MG63 (cell line): ENCODE measurements around the gene MSX1. TPM values are rescaled to one million over a fixed set of nuclear protein-coding genes. Genes with fewer than 3 reads are reported as not detected.
A peak's percentile ranks its signal among the peaks of the same experiment; 100 is the strongest.

ENCODE experiments used
- DNase-seq: peaks from one replicate; pipeline ENCODE4 v3.0.0-alpha.2; 2020
- H3K27me3 ChIP-seq: fragments of 250-450 bp; sonication (Bioruptor Pico); 2 replicates; pipeline ENCODE4 v1.5.1; 2020; ENCODE audit warnings: mild to moderate bottlenecking, moderate library complexity
- H3K36me3 ChIP-seq: fragments of 250-450 bp; sonication (Bioruptor Pico); 2 replicates; pipeline ENCODE4 v1.5.1; 2020; ENCODE audit warnings: mild to moderate bottlenecking, moderate library complexity
- H3K4me3 ChIP-seq: fragments of 250-450 bp; sonication (Bioruptor Pico); 2 replicates; pipeline ENCODE4 v1.5.1; 2020; ENCODE audit warnings: mild to moderate bottlenecking, moderate library complexity
- H3K9me3 ChIP-seq: fragments of 250-450 bp; sonication (Bioruptor Pico); 2 replicates; pipeline ENCODE4 v1.5.1; 2020; ENCODE audit warnings: mild to moderate bottlenecking, moderate library complexity
- total RNA-seq: library from RNA; depleted of rRNA; stranded (reverse); fragments of >200 nt; shearing (Covaris generic); gene quantifications from 2 replicates; pipeline ENCODE4 v1.2.3, GENCODE V29; 2014; ENCODE audit warnings: low replicate concordance

Gene MSX1
- total RNA-seq, 1 experiment from 2014 or later, result 7.8 TPM

DNA sequence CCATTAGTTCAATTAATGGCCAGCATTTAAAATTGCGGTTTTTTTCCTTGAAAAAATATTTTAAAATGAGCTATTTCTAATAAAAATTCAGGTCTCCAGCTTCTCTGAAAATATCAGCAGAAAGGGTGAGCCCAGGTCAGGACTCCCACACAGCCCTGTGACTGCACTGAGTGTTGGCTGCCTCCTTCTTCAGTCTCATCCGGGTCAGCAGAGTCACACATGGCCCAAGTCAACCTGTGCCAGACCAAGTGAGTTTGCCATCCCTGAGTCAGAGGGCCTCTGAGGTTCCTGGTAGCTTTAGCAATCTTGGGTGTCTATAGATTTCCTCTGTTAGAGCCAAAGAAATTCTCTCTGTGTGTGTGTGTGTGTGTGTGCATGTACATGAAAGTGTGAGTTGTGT lies 22.1 kb upstream of the MSX1 start:
- Histone ChIP-seq H3K9me3 (no peaks in the 10 kb centered on the region), H3K27me3 (no peaks in the 10 kb centered on the region), H3K36me3 (no peaks in the 10 kb centered on the region), H3K4me3 (no peak overlapping the region)
- peak; percentile 66 for DNase-seq

DNA sequence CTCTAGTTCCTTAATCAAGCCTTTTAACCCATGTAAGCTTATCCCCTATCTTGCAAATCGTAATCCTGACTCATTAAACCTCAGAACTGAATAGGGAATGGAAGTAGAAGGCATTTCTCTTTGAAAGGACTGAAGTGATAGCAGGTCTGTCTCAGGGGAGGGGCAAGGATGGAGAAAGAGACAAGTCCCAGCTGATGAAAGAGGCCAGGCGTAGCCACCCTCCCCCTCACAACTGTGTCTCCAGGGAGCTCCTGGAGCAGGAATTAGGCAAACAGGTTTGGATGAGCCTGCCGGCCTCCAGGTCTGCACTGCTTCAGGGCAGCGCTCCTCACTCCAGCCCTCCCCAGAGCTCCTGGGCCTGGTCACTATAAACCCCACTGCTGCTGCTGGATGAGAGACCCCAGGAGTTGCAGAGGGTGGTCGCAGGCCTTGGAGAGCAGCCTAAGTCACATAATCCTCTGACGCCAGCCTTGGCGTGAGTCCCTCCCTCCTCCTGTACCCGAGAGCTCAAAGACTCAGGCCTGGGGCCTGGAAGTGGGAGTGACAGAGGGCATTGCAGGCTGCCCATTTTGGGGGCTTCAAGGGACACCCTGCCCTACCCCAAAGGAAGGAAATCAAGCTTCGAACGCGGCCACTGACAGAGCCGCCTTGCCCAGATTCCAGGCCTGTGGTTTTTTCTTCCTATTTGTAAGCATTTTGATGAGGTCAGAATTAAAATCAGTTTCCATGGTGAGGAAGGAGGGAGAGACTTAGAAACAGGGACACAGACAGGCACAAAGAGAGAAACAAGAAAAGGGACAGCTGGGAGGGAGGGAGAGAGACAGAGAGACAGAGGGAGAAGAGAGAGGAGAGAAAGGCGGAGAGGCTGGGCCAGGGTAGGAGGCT lies 21.2 kb upstream of the MSX1 start:
- H3K4me3 ChIP-seq, result no peak overlapping the region
- DNase-seq, result no peak
- H3K27me3 ChIP-seq, result no peaks in the 10 kb centered on the region
- H3K9me3 ChIP-seq, result no peaks in the 10 kb centered on the region
- no peaks in the 10 kb centered on the region for H3K36me3 ChIP-seq

DNA sequence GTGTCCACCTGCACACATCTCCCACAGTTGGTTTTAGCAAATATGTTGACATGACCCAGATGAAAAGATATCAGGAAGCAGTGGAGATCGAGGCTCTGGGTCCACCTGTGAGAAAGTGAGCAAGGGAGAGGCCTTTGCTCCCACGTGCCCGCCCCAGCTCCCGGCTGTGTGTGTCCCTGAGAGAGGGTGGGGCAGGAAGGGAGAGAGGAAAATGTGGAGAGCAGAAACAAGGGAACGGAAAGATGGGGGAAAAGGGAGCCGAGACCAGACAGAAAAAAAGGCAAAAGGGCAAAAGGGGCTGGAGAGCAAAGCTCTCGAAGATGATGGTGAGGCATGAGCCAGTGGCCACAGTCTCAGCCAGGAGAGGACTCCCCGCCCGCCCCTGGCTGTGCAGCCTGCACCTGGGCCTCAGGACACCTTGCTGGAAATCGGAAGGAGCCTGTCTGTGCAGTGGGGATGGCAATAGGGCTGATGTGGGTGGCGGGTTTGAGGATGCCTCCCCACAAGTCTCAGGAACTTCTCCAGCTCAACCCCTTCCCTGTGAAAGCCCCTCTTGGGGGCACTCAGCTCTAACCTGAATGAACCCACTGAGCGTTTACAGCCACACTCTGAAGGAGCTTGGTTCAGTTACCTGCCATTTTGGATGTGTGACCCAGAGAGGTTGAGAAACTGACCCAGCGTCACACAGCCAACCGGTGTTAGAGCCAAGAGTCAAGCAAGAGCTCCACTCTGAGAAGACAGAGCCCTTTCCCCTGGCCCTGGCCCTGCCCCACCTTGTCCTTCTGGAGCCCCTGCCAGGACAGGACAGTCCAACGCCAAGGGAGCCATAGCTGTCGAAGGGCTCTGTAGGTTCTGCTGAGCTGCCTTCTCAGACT lies 20.3 kb upstream of the MSX1 start:
- DNase-seq, result no peak
- Histone ChIP-seq H3K36me3 (no peaks in the 10 kb centered on the region), H3K4me3 (no peak overlapping the region), H3K27me3 (no peaks in the 10 kb centered on the region), H3K9me3 (no peaks in the 10 kb centered on the region)

DNA sequence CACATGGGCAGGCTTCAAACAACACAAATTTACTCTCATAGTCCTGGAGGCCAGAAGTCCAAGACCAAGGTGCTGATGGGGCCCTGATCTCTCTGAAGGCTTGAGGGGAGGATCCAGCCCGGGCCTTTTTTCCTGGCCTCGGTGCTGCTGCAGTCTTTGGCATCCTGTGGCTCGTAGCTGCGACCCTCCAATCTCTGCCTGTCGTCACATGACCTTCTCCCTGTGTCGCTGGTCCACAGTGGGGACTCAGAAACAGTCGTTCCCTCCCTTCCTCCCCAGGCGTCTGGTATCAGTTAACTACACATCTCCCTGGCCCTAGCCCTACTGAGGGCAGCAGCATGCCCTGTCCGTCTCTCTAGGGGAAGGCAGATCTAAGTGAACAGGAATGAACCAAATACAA lies 19.1 kb upstream of the MSX1 start:
- Histone ChIP-seq H3K27me3 (no peaks in the 10 kb centered on the region), H3K9me3 (no peaks in the 10 kb centered on the region), H3K4me3 (no peak overlapping the region), H3K36me3 (no peaks in the 10 kb centered on the region)
- DNase-seq, result no peak

DNA sequence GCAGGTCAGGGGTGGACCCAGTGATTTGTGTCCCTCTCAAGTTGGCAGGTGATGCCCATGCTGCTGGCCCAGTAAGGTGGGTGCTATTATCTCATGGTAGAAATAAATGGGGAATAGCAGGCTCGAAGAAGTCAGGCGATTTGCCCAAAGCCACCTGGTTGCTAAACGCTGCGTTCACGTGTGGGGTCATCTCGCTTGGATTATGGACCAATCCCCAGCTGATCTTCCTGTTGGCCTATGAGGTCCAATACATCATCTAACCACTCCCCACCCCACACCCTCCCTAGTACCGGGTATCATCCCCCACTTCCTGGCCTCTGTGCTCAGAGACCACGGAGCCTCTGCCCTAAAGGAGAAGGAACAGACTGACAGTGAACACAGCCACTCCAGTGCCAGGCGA lies 18.3 kb upstream of the MSX1 start:
- H3K4me3 ChIP-seq, result no peak overlapping the region
- DNase-seq, result no peak

DNA sequence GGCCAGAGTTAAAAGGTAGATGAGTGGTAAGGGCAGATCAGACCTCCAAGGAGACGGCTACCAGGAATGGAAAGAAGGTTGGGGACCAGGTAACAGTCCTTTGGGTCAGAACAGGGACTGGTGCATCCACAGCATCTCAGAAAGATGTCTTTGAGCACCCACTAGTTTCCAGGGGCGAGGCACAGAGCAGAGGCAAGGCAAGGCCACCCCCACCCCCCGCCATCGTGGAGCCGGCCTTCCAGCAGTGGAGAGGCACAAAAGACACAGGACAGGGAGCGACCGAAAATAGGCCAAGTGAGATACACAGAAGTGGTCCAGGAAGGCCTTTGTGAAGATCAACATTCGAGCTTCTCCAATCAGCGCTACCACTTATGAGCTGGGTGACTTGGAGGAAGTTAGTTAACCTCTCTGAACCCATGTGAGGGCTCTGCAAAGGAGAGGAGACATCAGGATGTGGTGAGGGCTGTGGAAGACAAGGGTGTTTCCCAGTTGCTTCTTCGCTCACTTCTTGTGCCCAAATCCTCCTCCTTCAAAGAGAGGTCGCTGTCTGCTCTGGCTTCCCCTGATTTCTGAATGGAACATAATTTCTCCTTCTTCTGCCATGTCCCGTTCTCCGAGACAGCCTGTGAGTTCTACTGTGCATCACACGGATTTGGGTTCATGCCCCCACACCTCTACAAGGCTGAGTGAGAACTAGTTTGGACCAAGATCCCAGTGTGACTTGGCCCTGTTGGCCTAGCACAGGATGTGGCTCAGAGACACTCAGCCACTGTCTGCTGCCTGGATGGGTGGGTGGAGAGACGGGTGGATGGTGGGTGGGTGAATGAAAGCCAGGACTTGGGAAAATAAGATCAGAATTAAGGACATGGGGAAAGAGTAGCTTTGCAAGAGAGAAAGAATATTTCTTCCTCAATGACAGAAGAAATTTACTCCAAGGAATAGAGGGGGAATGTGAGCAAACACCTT lies 16.7 kb upstream of the MSX1 start:
- Histone ChIP-seq H3K9me3 (no peaks in the 10 kb centered on the region), H3K27me3 (no peaks in the 10 kb centered on the region), H3K4me3 (no peak overlapping the region), H3K36me3 (no peaks in the 10 kb centered on the region)
- DNase-seq, result no peak

More for the DNA sequence above, 18.3 kb upstream of the MSX1 start:
- H3K36me3 ChIP-seq, result no peaks in the 10 kb centered on the region
- H3K9me3 ChIP-seq, result no peaks in the 10 kb centered on the region
- H3K27me3 ChIP-seq, result no peaks in the 10 kb centered on the region

DNA sequence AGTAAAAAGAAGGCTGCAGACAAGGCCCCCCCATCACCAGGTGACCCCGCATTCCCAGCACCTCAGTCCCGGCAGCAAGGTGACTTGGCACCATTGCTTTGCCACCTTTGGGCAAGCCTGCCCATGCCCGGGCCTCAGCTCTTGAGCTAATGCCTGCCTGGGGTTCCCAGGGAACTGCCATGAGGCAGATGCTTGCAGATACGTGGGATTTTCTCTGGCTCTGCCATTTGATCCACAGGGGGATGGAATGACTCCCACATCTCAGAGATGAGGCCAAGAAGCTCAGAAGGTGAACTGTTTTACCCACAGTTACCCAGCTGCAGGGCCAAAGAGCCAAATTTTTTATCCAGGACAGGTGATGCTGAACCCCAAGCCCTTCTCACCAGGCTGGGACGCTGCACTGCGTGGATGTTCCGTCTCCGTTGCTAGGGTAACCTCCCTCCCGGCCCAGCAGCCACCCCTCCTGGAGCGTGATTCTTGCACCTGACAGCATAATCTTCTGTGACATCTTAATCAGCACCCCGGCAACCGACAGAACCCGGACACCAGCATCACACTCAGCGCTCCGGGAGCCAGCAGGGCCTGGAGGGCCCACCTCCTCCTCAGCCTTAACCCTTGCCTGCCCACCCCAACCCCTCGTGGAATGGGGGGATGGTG lies 15.7 kb upstream of the MSX1 start:
- DNase-seq, result no peak
- Histone ChIP-seq H3K9me3 (no peaks in the 10 kb centered on the region), H3K4me3 (no peak overlapping the region), H3K36me3 (no peaks in the 10 kb centered on the region), H3K27me3 (no peaks in the 10 kb centered on the region)

DNA sequence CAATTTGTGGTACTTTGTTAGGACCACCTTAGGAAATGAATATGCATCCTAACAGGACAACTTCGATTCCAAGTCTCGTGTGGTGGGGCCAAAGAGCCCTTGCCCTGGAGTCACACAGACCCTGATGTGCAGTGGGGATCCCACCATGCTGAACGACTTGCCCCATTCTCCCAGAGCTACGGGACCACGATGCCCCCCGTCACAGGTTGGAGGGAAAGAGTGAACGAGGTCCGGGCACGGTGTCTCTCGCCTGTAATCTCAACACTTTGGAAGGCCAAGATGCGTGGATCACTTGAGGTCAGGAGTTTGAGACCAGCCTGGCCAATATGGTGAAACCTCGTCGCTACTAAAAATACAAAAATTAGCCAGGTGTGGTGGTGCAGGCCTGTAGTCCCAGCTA lies 14.4 kb upstream of the MSX1 start:
- Histone ChIP-seq H3K4me3 (no peak overlapping the region), H3K27me3 (no peaks in the 10 kb centered on the region), H3K9me3 (no peaks in the 10 kb centered on the region), H3K36me3 (no peaks in the 10 kb centered on the region)
- no peak for DNase-seq

DNA sequence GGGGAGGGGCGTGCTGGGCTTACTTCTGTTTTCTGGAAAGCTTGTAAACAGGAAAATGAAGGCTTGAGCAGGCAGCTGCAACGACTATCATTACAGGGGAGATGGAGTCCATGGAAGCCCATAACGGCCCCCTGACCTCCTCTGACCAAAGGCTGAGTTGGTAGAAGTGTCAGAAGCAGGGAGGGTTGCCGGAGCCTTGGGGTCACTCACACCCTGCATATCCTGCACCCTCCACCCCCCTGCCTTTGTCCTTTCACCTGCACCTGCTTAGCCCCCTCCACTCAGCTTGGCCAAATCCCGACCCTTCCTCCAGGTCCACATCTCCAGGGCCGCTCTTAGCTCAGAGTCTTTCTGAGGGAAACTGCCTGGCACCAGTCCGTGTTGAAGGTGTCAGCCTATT lies 12.5 kb upstream of the MSX1 start:
- Histone ChIP-seq H3K27me3 (no peaks in the 10 kb centered on the region), H3K9me3 (no peaks in the 10 kb centered on the region), H3K4me3 (no peak overlapping the region)

DNA sequence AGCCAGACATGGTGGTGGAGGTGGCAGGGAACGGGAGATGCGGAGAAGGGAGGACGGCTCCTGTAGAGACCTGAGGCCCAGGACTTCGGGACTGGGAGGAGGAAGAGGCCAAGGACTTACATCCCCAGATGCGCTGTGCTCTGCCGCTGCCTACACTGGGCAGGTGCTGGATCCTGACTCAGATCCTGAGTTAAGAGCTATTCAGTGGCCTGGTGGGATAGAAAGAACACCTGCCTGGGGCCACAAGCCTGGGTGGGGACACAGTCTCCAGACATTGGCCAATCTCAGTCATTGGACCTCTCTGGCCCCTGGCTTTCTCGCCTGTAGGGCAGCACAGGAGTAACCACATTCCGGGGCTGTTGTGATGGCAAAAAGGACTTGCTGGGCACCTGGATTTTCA lies 10.9 kb upstream of the MSX1 start:
- Histone ChIP-seq H3K4me3 (no peak overlapping the region), H3K36me3 (no peaks in the 10 kb centered on the region), H3K9me3 (no peaks in the 10 kb centered on the region), H3K27me3 (no peaks in the 10 kb centered on the region)
- DNase-seq, result no peak

More for the DNA sequence above, 12.5 kb upstream of the MSX1 start:
- H3K36me3 ChIP-seq, result no peaks in the 10 kb centered on the region
- DNase-seq, result no peak

DNA sequence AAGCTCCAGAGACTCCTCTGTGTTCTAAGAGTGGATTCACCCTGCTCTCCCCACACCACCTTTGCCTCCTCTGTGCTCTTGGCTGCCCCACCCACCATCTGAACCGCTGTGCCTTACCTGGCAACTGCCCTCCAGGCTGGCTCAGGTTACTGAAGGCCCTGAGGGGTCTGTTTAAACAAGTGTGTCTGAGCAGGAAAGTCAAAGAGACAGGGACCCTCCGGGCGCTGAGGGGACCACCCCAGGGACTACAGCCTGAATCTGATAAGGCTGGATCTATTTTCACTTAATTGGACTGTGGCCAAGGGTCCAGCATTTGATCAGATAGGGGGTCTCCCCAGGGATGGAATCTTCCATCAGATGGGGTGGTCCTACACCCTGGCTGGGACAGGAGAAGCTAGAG lies 10.4 kb upstream of the MSX1 start:
- Histone ChIP-seq H3K9me3 (no peaks in the 10 kb centered on the region), H3K27me3 (no peaks in the 10 kb centered on the region), H3K4me3 (no peak overlapping the region), H3K36me3 (no peaks in the 10 kb centered on the region)
- DNase-seq, result no peak

DNA sequence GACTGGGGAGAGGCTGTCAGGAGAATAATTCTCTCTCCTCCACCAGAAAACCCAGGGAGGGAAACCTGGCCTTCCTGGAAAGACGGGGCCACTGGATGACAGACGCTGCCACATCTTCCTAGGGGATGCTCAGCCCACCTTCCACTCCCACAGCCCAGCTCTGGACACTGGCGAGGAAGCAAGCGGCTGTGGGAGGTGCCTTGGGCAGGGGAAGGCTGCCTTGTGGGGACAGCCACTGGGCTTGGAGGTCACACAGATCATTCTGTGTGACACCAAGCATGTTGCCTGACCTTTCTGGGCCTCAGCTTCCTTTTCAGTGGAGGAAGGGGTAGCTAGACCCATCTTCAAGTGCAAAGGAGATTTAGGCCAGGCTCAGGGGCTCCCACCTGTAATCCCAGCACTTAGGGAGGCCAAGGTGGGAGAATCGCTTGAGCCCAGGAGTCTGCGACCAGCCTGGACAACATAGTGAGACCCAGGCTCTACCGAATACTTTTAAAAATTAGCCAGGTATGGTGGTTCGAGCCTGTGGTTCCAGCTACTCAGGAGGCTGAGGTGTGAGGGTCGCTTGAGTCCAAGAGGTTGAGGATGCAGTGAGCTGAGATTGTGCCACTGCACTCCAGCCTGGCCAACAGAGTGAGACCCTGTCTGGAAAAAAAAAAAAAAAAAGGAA lies 9.8 kb upstream of the MSX1 start:
- no peak for DNase-seq
- Histone ChIP-seq H3K36me3 (no peaks in the 10 kb centered on the region), H3K27me3 (no peaks in the 10 kb centered on the region), H3K4me3 (no peak overlapping the region), H3K9me3 (no peaks in the 10 kb centered on the region)

DNA sequence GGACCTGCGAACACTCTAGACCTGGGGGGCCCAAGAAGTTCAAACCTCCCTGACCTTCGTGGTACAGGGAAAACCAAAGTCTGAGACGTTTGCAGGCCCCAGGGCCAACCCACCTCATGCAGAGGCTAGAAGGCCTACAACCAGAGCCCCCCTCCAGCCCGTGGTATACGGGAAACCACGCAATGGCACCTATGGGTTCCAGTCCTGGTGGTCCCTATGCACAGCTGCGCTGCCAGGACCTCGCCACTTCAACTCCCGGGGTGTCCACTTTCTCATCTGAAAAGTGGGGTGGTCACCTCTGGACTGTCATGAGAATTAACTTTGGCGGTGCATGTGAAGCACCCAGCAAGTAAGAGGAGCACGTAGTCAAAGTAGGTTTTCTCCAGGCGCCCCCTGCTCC lies 8.4 kb upstream of the MSX1 start:
- DNase-seq, result no peak
- no peaks in the 10 kb centered on the region for H3K27me3 ChIP-seq
- H3K36me3 ChIP-seq, result no peaks in the 10 kb centered on the region
- no peak overlapping the region for H3K4me3 ChIP-seq
- no peaks in the 10 kb centered on the region for H3K9me3 ChIP-seq

DNA sequence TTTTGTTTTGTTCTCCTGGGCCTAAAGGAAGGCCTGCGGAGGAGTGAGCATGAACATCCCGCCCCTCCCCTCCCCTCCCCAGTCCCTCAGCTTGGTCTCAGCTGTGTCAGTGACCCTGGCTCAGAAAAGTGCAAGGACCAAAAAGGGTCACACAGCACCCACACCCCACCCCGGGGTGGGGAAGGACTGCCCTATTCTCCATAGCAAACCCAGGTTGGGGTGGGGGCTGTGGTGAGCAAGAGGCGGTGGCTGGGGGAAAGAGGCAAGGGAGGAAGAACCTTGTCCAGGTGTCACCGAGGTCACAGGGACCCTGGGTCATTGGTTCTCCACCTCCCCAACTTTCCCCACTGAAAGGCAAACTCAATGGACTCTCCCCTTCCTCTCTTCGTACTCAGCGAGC lies 7.6 kb upstream of the MSX1 start:
- no peak for DNase-seq
- Histone ChIP-seq H3K27me3 (no peaks in the 10 kb centered on the region), H3K9me3 (no peaks in the 10 kb centered on the region), H3K4me3 (no peak overlapping the region), H3K36me3 (no peaks in the 10 kb centered on the region)

DNA sequence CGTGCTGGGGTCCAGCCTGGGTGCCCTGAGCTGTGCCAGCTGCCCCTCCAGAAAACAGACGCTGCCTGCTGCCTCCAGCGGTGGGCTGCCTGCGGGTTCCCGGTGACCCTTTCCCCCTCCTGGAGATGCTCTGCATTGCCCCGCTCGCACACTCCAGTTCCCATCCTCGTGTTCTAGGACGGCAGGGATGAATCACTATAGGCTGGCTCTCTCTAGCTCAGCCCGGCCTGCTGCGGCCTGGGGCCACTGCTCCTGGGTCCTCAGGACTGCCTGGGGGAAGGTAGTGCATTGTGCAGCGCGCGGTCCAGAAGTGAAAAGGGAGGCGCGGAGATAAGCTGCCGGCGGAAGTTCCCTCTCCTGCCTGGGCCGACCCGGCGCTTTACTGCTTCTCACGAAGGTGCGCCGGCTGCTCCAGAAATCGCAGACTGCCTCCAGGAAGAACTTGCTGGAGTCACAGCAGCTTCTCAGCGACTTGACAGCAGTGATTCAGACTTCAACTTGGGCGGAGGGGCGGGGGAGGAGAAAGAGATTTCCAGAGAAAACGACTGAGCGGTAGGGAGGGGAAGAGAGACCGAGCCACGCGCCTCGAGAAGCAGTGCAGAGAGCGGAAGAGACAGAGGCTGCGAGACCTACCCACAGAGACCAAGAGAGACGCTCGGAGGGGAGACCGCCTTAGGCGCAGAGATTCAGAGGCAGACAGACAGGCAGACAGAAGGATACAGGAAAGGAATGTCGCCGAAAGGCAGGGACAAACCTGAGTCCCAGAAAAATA lies 6.7 kb upstream of the MSX1 start:
- no peak for DNase-seq
- Histone ChIP-seq H3K4me3 (no peak overlapping the region), H3K9me3 (no peaks in the 10 kb centered on the region), H3K36me3 (no peaks in the 10 kb centered on the region), H3K27me3 (no peaks in the 10 kb centered on the region)
